Psoas muscle (tissue), 8 donors: ENCODE measurements around the gene CRADD. TPM values are rescaled to one million over a fixed set of nuclear protein-coding genes. Genes with fewer than 3 reads are reported as not detected.

Experiments
- ATAC-seq, 4 donors: fragments of 200-7000 bp; cut with Tn5 transposase; one replicate each; pipeline ENCODE4 v1.9.1; 2020; ENCODE audit warnings: moderate library complexity in 3 of 4, mild to moderate bottlenecking in 2 of 4
- DNase-seq, 2 donors: peaks; one replicate each; pipeline ENCODE4 v3.0.0-alpha.2; 2020
- H3K27ac ChIP-seq: fragments of 200-600 bp; one replicate; pipeline ENCODE4 v1.8.0; 2022
- H3K27me3 ChIP-seq, 3 donors: fragments of 200-600 bp in 1 of 3; one replicate each; pipeline versions ENCODE4 v1.6.1 to v1.8.0; 2013 to 2022; ENCODE audit warnings: low read length in 2 of 3, mild to moderate bottlenecking in 2 of 3, moderate library complexity in 1 of 3; ENCODE audit not compliant: insufficient read depth in 3 of 3
- H3K36me3 ChIP-seq, 2 donors: fragments of 200-600 bp in 1 of 2; one replicate each; pipeline versions ENCODE4 v1.6.1 to v1.8.0; 2013 to 2022; ENCODE audit warnings: low read depth in 1 of 2, mild to moderate bottlenecking in 1 of 2, moderate library complexity in 1 of 2; ENCODE audit not compliant: insufficient read depth in 1 of 2
- H3K4me1 ChIP-seq: fragments of 200-600 bp; one replicate; pipeline ENCODE4 v1.8.0; 2022
- H3K4me3 ChIP-seq: fragments of 200-600 bp; one replicate; pipeline ENCODE4 v1.8.0; 2022; ENCODE audit warnings: mild to moderate bottlenecking
- H3K9me3 ChIP-seq: fragments of 200-600 bp; one replicate; pipeline ENCODE4 v1.8.0; 2022
- WGBS, 3 donors: extraction: QIAGEN DNeasy Blood & Tissue Kit; methylation state at CpG; one replicate each; pipeline versions ENCODE4 v1.1.6 to v1.1.7; 2013; 5-methylcytosine and 5-hydroxymethylcytosine counted together
- intact Hi-C, 2 donors: fragments of 100-400 bp; cut with DNase I; formaldehyde crosslinking; loops; one replicate each; pipeline versions ENCODE4 v1.11.0 to v1.14.2; 2022
- polyA plus RNA-seq, 3 donors: library from polyadenylated mRNA; stranded (reverse); fragments of 200-250 nt; gene quantifications; one replicate each; pipeline ENCODE4 v1.2.3, GENCODE V29; 2013
- total RNA-seq, 4 donors: library from RNA; stranded (reverse); fragmentation: NEBNext Ultra II Directional in 2 of 4; extraction: Animal tissue kit (Norgen Biotek cat#: 25700) in 2 of 4; gene quantifications; one replicate each; pipeline versions ENCODE4 v1.2.1 to v1.2.4, GENCODE V29; 2021 to 2023
- TF ChIP-seq, protein P1 (sequence below): fragments of 200-600 bp; IDR thresholded peaks from one replicate; pipeline ENCODE4 v1.8.0; 2022; ENCODE audit warnings: antibody characterized with exemption
- donor health status: healthy with polysubstance abuse.
- donor health status: DM: no; HTN: no; CAD: no; lungs with moderate emphysema.
- donor health status: Bipolar disorder and iron deficiency.
- donor health status: healthy.
- donor health status: DM: yes; HTN: yes; CAD: no.
- donor health status: DM: no; HTN: no; CAD: no.
- donor health status: DM: no; HTN: no; CAD: no.
- donor health status: DM: yes; HTN: yes; CAD: no.

CRADD gene
- total and polyA plus RNA-seq, 7 donors = 11.0 to 21.1 (median 12.7) TPM

DNA sequence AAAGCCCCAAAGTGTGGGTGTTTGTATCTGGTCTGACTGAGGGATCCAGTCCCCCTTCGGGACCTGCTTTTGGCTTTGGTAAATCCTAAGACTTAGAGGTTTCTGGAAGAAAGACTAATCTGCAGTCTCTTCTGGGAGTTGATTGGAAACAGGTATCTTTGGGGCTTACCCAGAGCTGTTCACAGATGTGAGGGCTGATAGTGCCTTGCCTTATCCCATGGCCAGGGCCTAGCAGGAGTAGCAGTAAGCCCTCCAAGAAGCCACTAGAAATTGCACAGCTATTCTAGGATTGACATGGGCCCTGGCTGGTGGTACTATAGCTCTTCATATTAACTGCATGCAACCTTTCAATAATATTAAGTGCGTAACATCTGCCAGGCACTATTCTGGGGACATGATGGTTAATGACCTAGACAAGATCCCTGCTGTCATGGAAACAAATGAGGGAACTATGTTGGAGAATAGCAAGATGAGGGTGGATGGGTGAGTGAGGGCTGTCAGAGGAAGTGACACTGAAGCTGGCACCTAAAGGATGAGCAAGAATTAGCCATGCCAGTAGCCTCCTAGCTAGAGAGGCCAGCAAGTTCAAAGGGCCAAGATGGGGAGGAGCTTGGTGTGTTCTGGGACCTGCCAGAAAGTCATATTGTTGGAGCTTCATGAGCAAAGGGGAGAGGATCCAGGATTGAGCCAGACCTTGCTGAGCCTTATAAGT, 71.7 kb downstream of the CRADD start:
- no peak overlapping the region for H3K27ac ChIP-seq
- TF ChIP-seq, protein P1, sequence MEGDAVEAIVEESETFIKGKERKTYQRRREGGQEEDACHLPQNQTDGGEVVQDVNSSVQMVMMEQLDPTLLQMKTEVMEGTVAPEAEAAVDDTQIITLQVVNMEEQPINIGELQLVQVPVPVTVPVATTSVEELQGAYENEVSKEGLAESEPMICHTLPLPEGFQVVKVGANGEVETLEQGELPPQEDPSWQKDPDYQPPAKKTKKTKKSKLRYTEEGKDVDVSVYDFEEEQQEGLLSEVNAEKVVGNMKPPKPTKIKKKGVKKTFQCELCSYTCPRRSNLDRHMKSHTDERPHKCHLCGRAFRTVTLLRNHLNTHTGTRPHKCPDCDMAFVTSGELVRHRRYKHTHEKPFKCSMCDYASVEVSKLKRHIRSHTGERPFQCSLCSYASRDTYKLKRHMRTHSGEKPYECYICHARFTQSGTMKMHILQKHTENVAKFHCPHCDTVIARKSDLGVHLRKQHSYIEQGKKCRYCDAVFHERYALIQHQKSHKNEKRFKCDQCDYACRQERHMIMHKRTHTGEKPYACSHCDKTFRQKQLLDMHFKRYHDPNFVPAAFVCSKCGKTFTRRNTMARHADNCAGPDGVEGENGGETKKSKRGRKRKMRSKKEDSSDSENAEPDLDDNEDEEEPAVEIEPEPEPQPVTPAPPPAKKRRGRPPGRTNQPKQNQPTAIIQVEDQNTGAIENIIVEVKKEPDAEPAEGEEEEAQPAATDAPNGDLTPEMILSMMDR = no peak
- no peak overlapping the region for H3K4me3 ChIP-seq
- H3K36me3 ChIP-seq = no peaks in the 10 kb centered on the region
- intact Hi-C loops = loop anchor here in 1 of 2 donors (10.0 kb wide), 1 partner anchor 244 kb away; no protein-coding TSS in a partner anchor
- 90 to 96% (median 92%) methylated on average over 2 of the region's 2 CpGs for WGBS, 3 donors
- peaks cover 26% of the 10 kb centered on the region for H3K4me1 ChIP-seq
- no peaks in the 10 kb centered on the region for H3K9me3 ChIP-seq
- H3K27me3 ChIP-seq = no peaks in the 10 kb centered on the region
- no peak for DNase-seq
- ATAC-seq = peak in 3 of 4 donors; percentile 34 to 70 (median 36)

DNA sequence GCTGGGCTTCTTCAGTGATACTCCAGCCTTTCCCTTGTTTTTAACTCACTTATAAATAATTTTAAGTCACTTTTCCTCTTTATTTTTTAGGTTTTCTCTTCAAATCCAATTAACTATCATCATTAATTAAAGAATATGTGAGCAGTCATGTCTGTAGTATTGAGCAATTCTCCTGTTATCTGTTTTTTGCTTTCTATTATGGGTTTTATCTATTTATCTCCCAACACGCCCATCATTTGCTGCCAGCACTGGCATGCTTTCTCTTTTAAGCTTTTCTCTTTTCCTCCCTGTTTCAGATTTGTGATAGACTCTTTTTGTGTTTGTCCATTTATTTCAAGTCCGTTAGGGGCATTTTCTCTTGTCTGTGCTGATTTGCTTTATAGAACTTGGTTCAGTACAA, 72.3 kb downstream of the CRADD start:
- TF ChIP-seq, protein P1 = no peak
- WGBS, 3 donors = 63 to 86% (median 67%) methylated on average over 2 of the region's 2 CpGs

DNA sequence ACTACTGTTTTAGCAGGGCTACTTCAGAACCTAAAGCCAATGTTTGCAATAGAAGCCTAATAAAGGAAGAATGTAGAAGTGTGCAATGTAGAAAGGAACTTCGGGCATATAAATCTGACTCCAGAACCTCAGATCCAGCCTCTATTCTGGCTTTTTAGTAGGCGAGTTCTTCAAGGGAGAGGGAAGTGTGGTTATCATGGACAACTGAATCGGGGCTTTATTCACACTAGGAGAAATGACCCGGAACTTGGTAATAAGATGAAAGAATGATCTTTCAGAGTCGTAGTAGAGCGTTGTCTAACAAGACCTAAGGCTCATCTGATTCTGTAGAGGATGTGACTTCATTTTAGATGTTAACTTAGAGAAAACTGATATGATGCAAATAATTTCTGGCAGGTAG, 72.9 kb downstream of the CRADD start:
- Histone ChIP-seq H3K27me3 (no peaks in the 10 kb centered on the region), H3K9me3 (no peaks in the 10 kb centered on the region), H3K4me1 (peaks cover 19% of the 10 kb centered on the region), H3K4me3 (no peak overlapping the region), H3K27ac (no peak overlapping the region), H3K36me3 (no peaks in the 10 kb centered on the region)
- no peak for DNase-seq
- TF ChIP-seq, protein P1 = no peak
- WGBS, 3 donors = 87 to 93% (median 88%) methylated on average over 6 of the region's 6 CpGs
- no peak for ATAC-seq
- intact Hi-C loops = no loop called here

More for the DNA sequence above, 72.3 kb downstream of the CRADD start:
- ATAC-seq (no peak), DNase-seq (no peak)
- intact Hi-C loops = loop anchor here in 1 of 2 donors (10.0 kb wide), 1 partner anchor 245 kb away; no protein-coding TSS in a partner anchor
- no peaks in the 10 kb centered on the region for H3K36me3 ChIP-seq
- H3K27me3 ChIP-seq = no peaks in the 10 kb centered on the region
- no peak overlapping the region for H3K27ac ChIP-seq
- no peaks in the 10 kb centered on the region for H3K9me3 ChIP-seq
- no peak overlapping the region for H3K4me3 ChIP-seq
- peaks cover 23% of the 10 kb centered on the region for H3K4me1 ChIP-seq

DNA sequence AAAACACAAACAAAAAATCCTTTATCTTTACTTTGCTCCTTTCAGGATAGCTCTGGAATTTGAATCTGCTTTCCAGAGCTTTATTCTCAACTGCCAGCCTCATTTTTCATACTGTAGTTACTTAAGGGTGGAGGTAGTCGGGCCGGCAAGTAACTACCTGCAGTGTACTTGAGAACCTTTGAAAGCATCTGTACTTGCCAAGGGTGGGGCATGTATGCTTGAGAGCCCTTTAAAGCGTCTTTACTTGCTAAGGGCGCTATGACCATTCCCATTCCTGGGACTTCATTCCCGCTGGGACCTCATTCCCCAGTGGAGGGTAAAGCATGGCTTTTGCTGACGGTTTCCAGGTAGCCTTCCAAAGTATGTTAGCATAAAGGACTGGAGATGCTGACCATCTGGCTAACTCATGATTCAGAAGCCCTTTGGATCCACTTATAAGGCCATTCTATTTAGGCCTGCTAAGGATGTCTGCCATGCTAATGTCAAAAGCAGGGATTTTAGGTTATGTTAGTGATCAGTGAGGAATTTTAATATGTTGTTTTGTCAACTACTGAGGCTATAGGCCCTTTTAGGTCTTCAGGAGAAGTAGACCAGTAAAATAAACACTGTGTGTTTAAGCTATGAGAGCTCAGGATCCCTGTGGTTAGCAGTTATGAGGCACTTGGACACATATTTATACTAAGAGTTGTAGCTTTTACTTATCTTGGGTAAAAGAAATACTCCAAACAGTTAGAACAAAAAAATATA, 74.9 kb downstream of the CRADD start:
- ATAC-seq (no peak), DNase-seq (no peak)
- Histone ChIP-seq H3K9me3 (no peaks in the 10 kb centered on the region), H3K4me1 (peaks cover 9% of the 10 kb centered on the region), H3K27me3 (no peaks in the 10 kb centered on the region), H3K36me3 (no peaks in the 10 kb centered on the region), H3K27ac (no peak overlapping the region), H3K4me3 (no peak overlapping the region)
- TF ChIP-seq, protein P1 = no peak
- 95 to 98% (median 98%) methylated on average over 6 of the region's 6 CpGs for WGBS, 3 donors
- intact Hi-C loops = no loop called here
